Measurements from ENCODE around the gene RETN. TPM values are rescaled to one million over a fixed set of nuclear protein-coding genes. Genes with fewer than 3 reads are reported as not detected.

RETN gene
- polyA plus RNA-seq, 1 of the 3 experiments (the other 2 are of a cell fraction), result not detected

DNA sequence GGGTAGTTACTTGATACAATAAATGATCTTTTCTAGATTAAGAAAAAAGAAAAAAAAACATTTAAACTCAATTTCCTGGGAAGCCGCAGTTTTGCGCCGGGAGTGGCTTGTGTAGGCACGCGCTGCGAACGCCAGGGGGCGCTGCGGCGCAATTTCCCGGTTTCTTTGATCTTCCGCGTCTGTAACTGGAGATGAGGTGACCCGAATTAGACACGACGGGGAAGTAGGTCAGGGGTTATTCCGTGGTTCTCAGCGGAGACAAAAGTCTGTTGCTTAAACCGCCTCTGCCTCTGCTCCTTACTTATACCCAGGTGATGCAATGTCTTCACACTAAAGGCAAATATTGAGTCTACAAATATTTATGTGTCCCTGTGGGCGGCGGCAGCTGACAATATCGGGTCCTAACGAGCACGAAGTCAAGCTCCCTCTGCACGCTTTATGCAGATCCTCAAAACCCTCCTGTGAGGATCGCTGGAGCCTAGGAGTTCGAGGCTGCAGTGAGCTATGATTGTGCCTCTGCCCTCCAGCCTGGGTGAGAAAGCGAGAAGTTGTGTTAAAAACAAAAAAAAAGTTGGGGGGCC is 16.7 kb upstream of the RETN start:
- Histone ChIP-seq H4K20me1 (ENCODE audit: insufficient read depth) (no peaks in the 10 kb centered on the region), H3K9me2 (no peaks in the 10 kb centered on the region), H3K36me3 (replicated peaks in 1 of 2; ENCODE audit: control insufficient read depth in 1 of 2, insufficient read depth in 2 of 2, low read length in 1 of 2) (no peaks in the 10 kb centered on the region), H2AFZ (ENCODE audit: low read depth) (peak overlapping the region; percentile 76; the same call in 1 of the 2 replicates), H3K79me2 (ENCODE audit: insufficient read depth) (no peaks in the 10 kb centered on the region), H3K4me3 (ENCODE audit: low read depth in 2 of 2, low read length in 1 of 2) (peak overlapping the region; percentile 23 to 61; a peak in 3 of 4 replicates), H3K9ac (no peak overlapping the region), H3K4me1 (ENCODE audit: control insufficient read depth in 1 of 2, insufficient read depth in 2 of 2, low read depth in 1 of 2, low read length in 1 of 2) (peaks cover 0 to 3% of the 10 kb centered on the region in 2 experiments; a peak in 1 of 4 replicates), H3K9me3 (no peaks in the 10 kb centered on the region), H3K4me2 (peak overlapping the region; percentile 76), H3K27me3 (ENCODE audit: insufficient read depth) (peaks cover 34% of the 10 kb centered on the region), H3K27ac (ENCODE audit: low read depth in 2 of 2, low read length in 1 of 2) (no peak overlapping the region), H3F3A (replicated peaks; ENCODE audit: insufficient read depth) (no peaks in the 10 kb centered on the region)
- 9% methylated on average over 20 of the region's 28 CpGs for WGBS (ENCODE audit: low lambda C conversion rate)
- DNase-seq, result peak; percentile 89
- TF ChIP-seq YY1 (IDR thresholded peaks at IDR 0.05; ENCODE audit: low read depth) (no peak), SMC3 (IDR thresholded peaks at IDR 0.05; ENCODE audit: low read depth, low read length) (peak; percentile 69), RXRA (IDR thresholded peaks at IDR 0.05; ENCODE audit: borderline replicate concordance, low read depth) (peak; percentile 49; the same call in 1 of the 2 replicates), FOXJ3 (CRISPR knock-in tag; IDR thresholded peaks at IDR 0.05) (no peak), ELF1 (IDR thresholded peaks at IDR 0.05) (peak; percentile 29; the same call in 1 of the 2 replicates), RCOR1 (IDR thresholded peaks at IDR 0.05; ENCODE audit: low read length) (no peak), NRF1 (IDR thresholded peaks at IDR 0.05; ENCODE audit: low read depth, low read length) (no peak), USF1 (IDR thresholded peaks at IDR 0.05; ENCODE audit: borderline replicate concordance, low read depth) (no peak), RAD21 (IDR thresholded peaks at IDR 0.05; ENCODE audit: low read length) (peak; percentile 62)
- TF ChIP-seq, protein P1, sequence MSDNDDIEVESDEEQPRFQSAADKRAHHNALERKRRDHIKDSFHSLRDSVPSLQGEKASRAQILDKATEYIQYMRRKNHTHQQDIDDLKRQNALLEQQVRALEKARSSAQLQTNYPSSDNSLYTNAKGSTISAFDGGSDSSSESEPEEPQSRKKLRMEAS (IDR thresholded peaks at IDR 0.05; ENCODE audit: low read depth), result 0 out of 2 replicates have a peak, but pooled peaks have one; percentile 20
- TF ChIP-seq, protein P2, sequence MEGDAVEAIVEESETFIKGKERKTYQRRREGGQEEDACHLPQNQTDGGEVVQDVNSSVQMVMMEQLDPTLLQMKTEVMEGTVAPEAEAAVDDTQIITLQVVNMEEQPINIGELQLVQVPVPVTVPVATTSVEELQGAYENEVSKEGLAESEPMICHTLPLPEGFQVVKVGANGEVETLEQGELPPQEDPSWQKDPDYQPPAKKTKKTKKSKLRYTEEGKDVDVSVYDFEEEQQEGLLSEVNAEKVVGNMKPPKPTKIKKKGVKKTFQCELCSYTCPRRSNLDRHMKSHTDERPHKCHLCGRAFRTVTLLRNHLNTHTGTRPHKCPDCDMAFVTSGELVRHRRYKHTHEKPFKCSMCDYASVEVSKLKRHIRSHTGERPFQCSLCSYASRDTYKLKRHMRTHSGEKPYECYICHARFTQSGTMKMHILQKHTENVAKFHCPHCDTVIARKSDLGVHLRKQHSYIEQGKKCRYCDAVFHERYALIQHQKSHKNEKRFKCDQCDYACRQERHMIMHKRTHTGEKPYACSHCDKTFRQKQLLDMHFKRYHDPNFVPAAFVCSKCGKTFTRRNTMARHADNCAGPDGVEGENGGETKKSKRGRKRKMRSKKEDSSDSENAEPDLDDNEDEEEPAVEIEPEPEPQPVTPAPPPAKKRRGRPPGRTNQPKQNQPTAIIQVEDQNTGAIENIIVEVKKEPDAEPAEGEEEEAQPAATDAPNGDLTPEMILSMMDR (IDR thresholded peaks at IDR 0.05), result peak; percentile 99
- POLR2A ChIA-PET, result no interaction called here
- CTCF ChIA-PET, result interaction anchor here (0.6 to 5.7 kb wide), 23 partner anchors 9 to 296 kb away, joined by 3 to 43 read pairs (median 5); partner anchors contain the start of genes PCP2, PET100, STXBP2 and TRAPPC5

DNA sequence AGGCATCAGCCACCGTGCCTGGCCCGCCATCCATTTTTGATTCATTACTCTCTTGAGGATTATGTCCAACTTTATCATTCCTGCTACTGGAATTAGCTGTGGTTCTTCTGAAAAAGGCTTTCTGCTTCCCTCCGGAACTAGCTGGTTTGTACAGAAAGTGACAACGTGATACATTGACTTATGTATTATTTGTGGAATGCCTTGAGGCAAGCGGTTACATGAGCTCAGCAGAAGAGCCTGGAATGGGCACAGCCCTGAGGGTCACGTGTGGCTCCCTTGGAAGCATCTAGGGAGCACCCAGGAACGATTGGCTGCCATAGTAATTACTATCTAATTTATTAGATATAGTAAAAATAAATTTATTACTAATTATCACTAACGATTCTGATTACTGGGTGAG is 14.4 kb upstream of the RETN start:
- POLR2A ChIA-PET, result no interaction called here

More for the DNA sequence above, 14.4 kb upstream of the RETN start:
- Histone ChIP-seq H3K4me1 (ENCODE audit: control insufficient read depth in 1 of 2, insufficient read depth in 2 of 2, low read depth in 1 of 2, low read length in 1 of 2) (peaks cover 0 to 3% of the 10 kb centered on the region in 2 experiments; a peak in 1 of 4 replicates), H2AFZ (ENCODE audit: low read depth) (no peak overlapping the region), H3K36me3 (replicated peaks in 1 of 2; ENCODE audit: control insufficient read depth in 1 of 2, insufficient read depth in 2 of 2, low read length in 1 of 2) (no peaks in the 10 kb centered on the region), H3K27ac (ENCODE audit: low read depth in 2 of 2, low read length in 1 of 2) (no peak overlapping the region), H3F3A (replicated peaks; ENCODE audit: insufficient read depth) (no peaks in the 10 kb centered on the region), H3K9me2 (no peaks in the 10 kb centered on the region), H3K9ac (no peak overlapping the region), H3K4me2 (no peak overlapping the region), H3K9me3 (no peaks in the 10 kb centered on the region), H3K4me3 (ENCODE audit: low read depth in 2 of 2, low read length in 1 of 2) (no peak overlapping the region), H4K20me1 (ENCODE audit: insufficient read depth) (no peaks in the 10 kb centered on the region), H3K79me2 (ENCODE audit: insufficient read depth) (no peaks in the 10 kb centered on the region), H3K27me3 (ENCODE audit: insufficient read depth) (peaks cover 20% of the 10 kb centered on the region)
- no peak for DNase-seq
- TF ChIP-seq EP300 (IDR thresholded peaks at IDR 0.05; ENCODE audit: borderline replicate concordance in 1 of 2, low read depth in 1 of 2, low read length in 1 of 2) (no peak), RAD21 (IDR thresholded peaks at IDR 0.05; ENCODE audit: low read length) (no peak), ELF1 (IDR thresholded peaks at IDR 0.05) (no peak)
- CTCF ChIA-PET, result interaction anchor here (3.1 to 5.2 kb wide), 3 partner anchors 26 to 146 kb away, joined by 13 to 25 read pairs (median 17); partner anchors contain the start of gene TRAPPC5
- 12% methylated on average over 8 of the region's 8 CpGs for WGBS (ENCODE audit: low lambda C conversion rate)

All from SK-N-SH (cell line).